Measurements from ENCODE around the gene RNF212B.
"Not testable (repeated sequence)": the region's sequence is repeated elsewhere in the genome, so short reads cannot be mapped to it uniquely, and the experiment has no call there.

DNA sequence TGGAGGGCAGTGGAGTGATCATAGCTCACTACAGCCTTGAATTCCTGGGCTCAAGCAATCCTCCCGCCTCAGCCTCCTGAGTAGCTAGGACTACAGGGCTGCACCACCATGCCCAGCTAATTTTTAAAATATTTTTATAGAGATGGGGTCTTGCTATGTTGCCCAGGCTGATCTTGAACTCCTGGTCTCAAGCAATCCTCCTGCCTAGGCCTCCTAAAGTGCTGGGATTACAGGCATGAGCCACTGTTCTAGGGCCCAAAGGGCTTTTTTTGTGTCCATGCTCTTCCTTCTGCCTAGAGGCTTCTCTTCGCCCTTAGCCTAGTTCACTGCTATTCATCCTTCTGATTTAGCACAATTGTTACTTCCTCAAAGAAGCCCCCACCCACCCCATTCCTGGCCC lies 41.2 kb upstream of the RNF212B start:
- TF ChIP-seq, protein P1, sequence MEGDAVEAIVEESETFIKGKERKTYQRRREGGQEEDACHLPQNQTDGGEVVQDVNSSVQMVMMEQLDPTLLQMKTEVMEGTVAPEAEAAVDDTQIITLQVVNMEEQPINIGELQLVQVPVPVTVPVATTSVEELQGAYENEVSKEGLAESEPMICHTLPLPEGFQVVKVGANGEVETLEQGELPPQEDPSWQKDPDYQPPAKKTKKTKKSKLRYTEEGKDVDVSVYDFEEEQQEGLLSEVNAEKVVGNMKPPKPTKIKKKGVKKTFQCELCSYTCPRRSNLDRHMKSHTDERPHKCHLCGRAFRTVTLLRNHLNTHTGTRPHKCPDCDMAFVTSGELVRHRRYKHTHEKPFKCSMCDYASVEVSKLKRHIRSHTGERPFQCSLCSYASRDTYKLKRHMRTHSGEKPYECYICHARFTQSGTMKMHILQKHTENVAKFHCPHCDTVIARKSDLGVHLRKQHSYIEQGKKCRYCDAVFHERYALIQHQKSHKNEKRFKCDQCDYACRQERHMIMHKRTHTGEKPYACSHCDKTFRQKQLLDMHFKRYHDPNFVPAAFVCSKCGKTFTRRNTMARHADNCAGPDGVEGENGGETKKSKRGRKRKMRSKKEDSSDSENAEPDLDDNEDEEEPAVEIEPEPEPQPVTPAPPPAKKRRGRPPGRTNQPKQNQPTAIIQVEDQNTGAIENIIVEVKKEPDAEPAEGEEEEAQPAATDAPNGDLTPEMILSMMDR (IDR thresholded peaks at IDR 0.05): not testable (repeated sequence)
- not testable (repeated sequence) for TF ChIP-seq POLR2A (IDR thresholded peaks at IDR 0.05; ENCODE audit: low read depth); EP300 (IDR thresholded peaks at IDR 0.05); POLR2AphosphoS5 (IDR thresholded peaks at IDR 0.05)

Measured in esophagus muscularis mucosa (tissue), 4 donors.